Activated T-cell treated with anti-CD3 and anti-CD28 coated beads, Interleukin-2, amount 50 U/mL, for 48 hours (primary cell): ENCODE results near the gene UBAC2.

Experiments
- DNase-seq, 2 experiments: peaks; one replicate each; pipeline ENCODE4 v3.0.0-alpha.2; 2020

Gene UBAC2, protein sequence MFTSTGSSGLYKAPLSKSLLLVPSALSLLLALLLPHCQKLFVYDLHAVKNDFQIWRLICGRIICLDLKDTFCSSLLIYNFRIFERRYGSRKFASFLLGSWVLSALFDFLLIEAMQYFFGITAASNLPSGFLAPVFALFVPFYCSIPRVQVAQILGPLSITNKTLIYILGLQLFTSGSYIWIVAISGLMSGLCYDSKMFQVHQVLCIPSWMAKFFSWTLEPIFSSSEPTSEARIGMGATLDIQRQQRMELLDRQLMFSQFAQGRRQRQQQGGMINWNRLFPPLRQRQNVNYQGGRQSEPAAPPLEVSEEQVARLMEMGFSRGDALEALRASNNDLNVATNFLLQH

DNA sequence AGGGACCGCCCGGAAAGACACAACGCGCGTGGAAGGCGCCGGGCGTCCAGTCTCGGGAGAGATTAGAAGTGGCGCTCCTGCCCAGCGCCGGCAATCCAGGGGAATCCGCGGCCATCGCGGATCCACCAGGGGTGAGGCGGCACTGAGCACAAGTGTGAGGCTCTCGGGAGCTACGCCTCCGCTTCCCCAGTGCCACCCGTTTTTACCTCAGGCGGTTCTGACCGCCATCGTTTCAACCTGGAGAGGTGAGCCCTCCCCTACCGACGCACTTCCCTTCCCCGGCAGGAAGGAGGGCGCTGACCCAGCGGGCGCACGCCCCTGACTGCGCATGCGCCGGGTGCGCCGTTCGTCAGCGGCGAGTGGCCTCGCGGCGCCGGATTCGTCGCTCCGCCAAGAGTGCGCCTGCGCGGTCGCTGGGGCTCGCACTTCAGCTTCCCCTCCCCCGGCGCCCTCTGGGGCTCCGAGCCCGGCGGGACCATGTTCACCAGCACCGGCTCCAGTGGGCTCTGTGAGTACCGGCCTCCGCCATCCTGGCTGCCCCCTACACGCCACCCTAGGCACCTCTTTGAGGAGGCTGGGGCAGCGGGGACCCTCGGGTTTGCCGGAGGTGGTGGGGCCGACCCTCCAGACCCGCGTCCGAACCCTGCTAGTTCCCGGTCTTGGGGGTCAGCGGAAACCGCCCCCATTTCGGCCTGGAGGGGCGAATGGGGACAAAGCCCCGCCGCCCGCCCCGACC is at the start of gene UBAC2:
TSS of gene UBAC2 (plus strand) at position 423 of the 736 bp plus-strand sequence. CDS start at position 478, 55 bp downstream.
- peak; percentile 96 to 97 for DNase-seq

GRCh38 chr13:99151516-99151915 is 49.1 kb upstream of the UBAC2 start:
- peak; percentile 36 to 43 for DNase-seq

GRCh38 chr13:99153219-99153618 is 47.4 kb upstream of the UBAC2 start:
- no peak for DNase-seq

- no peak for DNase-seq
Observed at GRCh38 chr13:99154064-99154463, 46.6 kb upstream of the UBAC2 start.

DNA sequence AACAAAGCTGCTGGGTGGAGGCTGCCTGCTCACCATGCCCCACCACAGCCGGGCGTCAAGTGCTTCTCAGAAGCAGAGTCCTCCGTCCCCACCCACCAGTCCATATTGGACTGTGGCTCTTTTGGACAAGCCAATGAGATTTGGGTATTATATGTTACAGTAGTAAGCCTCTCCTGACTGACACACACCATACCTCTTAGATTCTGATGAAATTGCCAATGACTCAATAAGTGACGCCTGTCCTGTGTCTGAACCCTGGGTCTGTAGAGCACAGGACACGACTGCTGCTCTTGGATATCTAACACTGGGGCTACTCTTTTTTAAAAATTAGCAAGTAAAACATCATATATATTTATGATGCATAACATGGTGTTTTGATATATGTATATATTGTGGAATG is 44.8 kb upstream of the UBAC2 start:
- DNase-seq, result no peak

- DNase-seq, result no peak
Observed at GRCh38 chr13:99157046-99157445, 43.6 kb upstream of the UBAC2 start.

DNA sequence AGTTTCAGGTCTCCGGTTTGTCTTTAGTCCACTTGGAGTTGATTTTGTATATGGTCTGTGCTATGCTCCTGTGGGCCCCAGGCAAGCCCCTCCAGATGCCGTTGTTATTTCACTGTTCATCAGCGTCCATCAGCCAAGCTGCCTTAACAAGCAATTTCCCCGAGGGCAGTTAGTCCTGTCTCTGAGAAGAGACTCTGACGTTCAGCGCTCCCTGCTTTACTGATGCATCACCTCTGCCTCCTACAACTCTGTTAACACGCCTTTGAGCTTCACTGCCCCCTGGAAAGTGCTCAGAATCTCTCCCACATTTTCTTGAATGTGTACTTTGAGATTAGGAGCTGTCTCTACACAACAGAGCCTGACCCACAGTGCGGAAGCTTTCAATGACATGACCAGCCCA is 41.8 kb upstream of the UBAC2 start:
- no peak for DNase-seq

DNA sequence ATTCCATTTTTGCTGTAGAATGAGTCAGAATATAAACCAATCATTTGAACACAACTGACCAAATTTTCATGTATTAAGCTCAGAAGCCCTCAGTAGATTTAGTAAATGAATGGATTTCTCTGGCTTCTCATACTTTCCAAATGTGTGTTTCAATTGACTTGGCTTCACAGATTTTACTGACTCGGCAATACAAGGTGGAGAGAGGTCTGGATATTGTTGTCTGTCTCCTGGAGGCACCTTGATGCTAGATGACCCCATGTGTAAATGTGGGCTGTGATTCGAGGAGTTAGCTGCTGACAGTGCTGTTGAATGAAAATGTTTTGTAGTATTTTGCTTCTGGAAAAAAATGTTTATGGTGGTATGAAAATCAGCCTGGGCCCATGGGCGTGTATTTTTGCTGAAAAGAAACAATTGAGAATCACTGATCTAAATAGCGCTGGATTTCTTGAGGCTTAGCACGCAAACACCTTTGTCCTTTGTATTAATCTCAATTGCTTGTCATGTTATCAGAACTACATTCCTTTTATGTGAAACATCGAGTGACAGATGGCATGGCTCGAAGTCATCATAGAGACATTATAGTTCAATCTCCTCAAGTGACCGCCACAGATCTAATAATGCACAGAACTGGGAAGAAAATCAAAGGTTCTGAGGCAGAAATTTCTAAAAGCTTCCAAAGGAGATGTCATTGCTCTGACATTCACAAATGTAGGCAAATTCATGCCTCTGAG is 41.2 kb upstream of the UBAC2 start:
- DNase-seq, result no peak

GRCh38 chr13:99160415-99160814 is 40.2 kb upstream of the UBAC2 start:
- no peak for DNase-seq

- DNase-seq, result no peak
Observed at GRCh38 chr13:99161512-99161911, 39.1 kb upstream of the UBAC2 start.

DNA sequence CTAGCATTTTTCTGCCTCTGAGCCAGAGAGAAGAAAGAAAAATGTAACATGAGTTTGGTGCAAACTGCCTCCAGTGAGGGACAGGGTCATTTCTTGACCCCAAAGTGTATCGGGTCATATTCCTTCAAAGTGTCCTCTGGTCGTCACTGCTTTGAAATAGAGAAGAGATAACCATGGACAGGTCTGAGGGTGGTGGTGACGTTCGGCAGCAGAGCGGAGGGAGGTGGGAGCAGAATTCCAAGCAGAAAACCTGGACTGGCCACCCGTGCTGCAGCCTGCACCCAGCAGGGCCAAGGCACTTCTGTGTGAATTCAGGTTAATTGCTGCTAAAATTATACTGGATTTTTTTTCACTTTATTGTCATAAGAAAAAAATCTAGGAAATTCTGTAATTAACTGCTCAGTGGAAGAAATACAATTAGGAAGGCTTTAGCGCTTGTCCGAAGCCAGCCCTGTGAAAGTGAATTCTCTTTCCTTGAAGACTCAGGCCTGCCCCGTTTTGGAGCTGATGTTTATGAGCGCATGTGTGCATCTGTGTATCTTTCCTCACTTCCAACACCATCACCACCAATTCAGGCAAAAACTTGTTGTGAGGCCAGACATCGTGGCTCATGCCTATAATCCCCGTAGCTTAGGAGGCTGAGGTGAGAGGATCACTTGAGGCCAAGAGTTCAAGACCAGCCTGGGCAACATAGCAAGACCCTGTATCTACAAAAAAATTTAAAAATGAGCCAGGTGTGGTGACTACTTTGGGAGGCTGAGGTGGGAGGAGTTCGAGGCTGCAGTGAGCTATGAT is 37.9 kb upstream of the UBAC2 start:
- no peak for DNase-seq

- DNase-seq, result no peak
Observed at GRCh38 chr13:99164226-99164625, 36.4 kb upstream of the UBAC2 start.

- no peak for DNase-seq
Observed at GRCh38 chr13:99165753-99166587, 34.7 kb upstream of the UBAC2 start.

DNA sequence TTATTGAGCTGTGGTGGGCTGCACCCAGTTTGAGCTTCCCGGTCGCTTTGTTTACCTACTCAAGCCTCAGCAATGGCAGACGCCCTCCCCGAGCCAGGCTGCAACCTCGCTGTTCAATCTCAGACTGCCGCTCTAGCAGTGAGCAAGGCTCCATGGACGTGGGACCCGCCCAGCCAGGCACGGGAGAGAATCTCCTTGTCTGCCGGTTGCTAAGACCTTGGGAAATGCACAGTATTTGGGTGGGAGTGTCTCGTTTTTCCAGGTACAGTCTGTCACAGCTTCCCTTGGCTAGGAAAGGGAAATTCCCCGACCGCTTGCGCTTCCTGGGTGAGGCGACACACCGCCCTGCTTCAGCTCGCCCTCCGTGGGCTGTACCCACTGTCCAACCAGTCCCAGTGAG is 27.7 kb upstream of the UBAC2 start:
- no peak for DNase-seq

GRCh38 chr13:99173606-99174005 is 27.0 kb upstream of the UBAC2 start:
- no peak for DNase-seq

- no peak for DNase-seq
Observed at GRCh38 chr13:99174533-99175100, 26.0 kb upstream of the UBAC2 start.

DNA sequence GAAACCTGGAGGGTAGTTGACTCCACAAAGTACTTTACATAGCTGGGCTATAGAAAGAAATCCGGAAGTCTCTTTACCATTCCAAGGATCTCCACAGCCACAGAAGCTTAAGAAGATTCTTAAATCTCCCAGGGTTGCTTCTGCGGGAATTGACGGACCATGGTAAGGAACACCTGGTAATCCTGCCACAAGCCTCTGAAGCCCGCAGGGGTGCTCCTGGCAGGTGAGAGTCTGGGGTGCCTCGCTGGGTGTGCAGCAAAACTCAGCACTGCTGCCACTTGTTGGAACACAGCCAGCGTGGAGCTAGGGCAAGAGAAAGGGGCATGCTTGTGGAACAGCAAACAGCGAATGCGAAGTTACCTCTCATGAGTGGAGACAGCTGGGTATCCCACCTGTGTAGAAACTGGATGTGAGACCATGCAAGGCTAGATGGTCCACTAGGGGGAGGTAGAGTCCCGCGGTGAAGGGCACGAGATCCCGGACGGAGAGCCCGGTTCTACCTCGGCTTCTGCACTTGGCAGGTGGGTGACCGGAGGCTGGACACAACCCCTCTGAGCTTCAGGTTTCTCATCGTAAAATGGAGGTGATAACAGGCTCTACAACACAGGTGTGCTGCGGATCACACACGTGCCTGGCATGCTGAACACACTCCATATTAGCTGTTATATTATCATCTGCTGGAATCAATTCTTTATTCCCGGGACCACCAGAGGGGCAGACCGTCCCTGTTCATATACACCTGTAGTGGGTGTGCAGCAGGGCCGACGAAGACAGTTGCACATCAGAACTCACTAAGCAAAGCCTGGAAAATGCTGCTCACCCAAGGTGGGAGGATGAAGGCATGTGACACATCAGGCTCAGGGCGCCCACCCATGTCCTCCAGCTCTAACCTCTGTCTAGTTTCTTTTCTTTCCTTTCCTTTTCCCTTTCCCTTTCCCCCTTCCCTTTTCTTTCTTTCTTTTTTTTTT is 24.1 kb upstream of the UBAC2 start:
- peak; percentile 86 to 88 for DNase-seq

DNA sequence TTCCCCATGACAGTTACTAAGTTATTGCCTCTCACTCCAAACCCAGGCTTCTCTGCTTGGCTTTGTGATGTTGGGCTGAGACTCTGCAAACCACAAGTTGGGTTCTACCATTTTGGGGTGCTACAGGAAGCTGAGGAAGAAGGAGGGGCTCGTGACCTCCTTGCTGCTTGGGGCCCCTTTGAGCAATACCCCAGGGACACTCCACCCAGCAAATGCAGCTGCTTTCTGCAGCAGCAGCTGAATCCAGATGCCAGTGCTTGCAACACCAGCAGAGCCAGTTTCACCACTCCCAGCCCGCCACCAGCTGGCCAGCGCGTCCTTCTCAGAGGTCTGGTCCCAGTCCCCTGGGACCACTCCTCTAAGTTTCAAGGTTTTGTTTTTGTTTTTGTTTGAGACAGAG is 22.0 kb upstream of the UBAC2 start:
- no peak for DNase-seq

DNA sequence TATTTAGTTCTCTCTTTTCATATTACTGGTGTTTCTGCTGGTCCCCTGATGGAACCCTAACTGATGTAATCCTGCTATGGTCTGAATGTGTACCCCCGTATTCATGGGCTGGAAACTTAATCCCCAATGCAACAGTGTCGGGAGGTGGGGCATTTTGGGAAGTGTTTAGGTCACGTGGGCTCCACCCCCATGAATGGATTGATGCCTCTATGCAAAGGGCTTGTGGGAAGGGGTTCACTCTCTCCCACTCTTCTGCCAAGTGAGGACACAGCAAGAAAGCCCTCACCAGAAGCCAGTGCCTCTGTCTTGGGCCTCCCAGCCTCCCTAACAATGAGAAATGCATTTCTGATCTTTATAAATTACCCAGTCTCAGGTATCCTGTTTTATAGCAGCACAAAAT is 21.2 kb upstream of the UBAC2 start:
- no peak for DNase-seq

DNA sequence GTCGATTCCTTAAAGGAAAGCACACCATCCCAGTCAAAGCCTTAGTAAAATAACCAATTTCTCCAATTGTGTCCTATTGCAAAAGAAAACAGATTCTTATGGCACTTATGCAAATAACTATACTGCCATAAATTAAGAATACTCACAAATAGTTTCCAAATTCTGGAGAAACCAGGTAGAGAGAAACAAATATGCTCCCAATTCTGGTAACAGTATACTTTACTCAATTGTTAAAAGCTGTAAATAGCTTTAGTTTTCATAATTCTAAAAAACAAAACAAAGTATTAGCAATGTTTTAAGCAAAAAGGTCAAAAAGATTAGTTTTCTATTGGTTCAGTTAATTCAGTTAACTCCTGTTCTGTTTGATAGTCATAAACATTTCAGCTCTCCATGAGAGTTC is 18.2 kb upstream of the UBAC2 start:
- no peak for DNase-seq
